ENCODE results near the gene ANO10.

DNA sequence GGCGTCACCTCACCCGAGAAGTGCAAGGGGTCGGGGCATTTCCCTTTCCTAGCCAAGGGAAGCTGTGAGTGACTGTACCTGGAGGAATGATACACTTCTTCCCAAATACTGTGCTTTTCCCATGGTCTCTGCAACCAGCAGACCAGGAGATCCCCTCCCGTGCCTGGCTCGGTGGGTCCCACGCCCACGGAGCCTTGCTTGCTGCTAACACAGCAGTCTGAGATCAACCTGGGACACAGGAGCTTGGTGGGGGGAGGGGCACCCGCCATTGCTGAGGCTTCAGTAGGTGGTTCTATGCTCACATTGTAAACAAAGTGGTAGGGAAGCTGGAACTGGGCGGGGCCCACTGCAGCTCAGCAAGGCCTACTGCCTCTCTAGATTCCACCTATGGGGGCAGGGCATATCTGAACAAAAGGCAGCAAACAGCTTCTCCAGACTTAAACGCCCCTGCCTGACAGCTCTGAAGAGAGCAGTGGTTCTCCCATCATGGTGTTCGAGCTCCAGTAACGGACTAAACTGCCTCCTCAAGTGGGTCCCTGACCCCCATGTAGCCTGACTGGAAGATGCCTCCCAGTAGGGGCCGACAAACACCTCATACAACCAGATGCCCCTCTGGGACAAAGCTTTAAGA lies 37.6 kb upstream of the ANO10 start:
- TF ChIP-seq, protein P1, sequence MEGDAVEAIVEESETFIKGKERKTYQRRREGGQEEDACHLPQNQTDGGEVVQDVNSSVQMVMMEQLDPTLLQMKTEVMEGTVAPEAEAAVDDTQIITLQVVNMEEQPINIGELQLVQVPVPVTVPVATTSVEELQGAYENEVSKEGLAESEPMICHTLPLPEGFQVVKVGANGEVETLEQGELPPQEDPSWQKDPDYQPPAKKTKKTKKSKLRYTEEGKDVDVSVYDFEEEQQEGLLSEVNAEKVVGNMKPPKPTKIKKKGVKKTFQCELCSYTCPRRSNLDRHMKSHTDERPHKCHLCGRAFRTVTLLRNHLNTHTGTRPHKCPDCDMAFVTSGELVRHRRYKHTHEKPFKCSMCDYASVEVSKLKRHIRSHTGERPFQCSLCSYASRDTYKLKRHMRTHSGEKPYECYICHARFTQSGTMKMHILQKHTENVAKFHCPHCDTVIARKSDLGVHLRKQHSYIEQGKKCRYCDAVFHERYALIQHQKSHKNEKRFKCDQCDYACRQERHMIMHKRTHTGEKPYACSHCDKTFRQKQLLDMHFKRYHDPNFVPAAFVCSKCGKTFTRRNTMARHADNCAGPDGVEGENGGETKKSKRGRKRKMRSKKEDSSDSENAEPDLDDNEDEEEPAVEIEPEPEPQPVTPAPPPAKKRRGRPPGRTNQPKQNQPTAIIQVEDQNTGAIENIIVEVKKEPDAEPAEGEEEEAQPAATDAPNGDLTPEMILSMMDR (IDR thresholded peaks at IDR 0.05), result no peak
- TF ChIP-seq POLR2A (IDR thresholded peaks at IDR 0.05), result no peak
- no peak for TF ChIP-seq EP300 (IDR thresholded peaks at IDR 0.05)
- no peak for TF ChIP-seq POLR2AphosphoS5 (IDR thresholded peaks at IDR 0.05)

Data from suprapubic skin (tissue), 4 donors.